HepG2 (cell line): ENCODE results near the gene IQCN. TPM values are rescaled to one million over a fixed set of nuclear protein-coding genes. Genes with fewer than 3 reads are reported as not detected.

ENCODE experiments used
- ARID3A ChIP-seq: IDR thresholded peaks from 2 replicates; pipeline ENCODE4 v1.6.1; 2012; ENCODE audit warnings: low read depth, low read length, improper control_type of control experiment
- CHD4 ChIP-seq: fragments of 200-600 bp; sonication (generic); IDR thresholded peaks from 2 replicates; pipeline ENCODE4 v1.7.0; 2017; ENCODE audit warnings: mild to moderate bottlenecking, low read length, borderline replicate concordance
- DRAP1 ChIP-seq: IDR thresholded peaks from 2 replicates; pipeline ENCODE4 v1.6.1; 2016; ENCODE audit warnings: missing genetic modification reagents, missing compliant biosample characterization
- HMGXB3 ChIP-seq: sonication (generic); formaldehyde crosslinking; IDR thresholded peaks from 2 replicates; pipeline ENCODE4 v1.4.0; 2020; ENCODE audit warnings: missing genetic modification reagents, borderline replicate concordance
- MTA1 ChIP-seq: sonication (generic); formaldehyde crosslinking; IDR thresholded peaks from 2 replicates; pipeline ENCODE4 v1.4.0; 2020; ENCODE audit warnings: missing genetic modification reagents, mild to moderate bottlenecking, borderline replicate concordance
- MTA3 ChIP-seq: sonication (generic); formaldehyde crosslinking; IDR thresholded peaks from 2 replicates; pipeline ENCODE4 v1.4.0; 2020; ENCODE audit warnings: missing genetic modification reagents
- PLRG1 ChIP-seq: fragments of 450-650 bp; conservative IDR thresholded peaks from 2 replicates; pipeline ENCODE4 v1.6.1; 2016
- SRSF9 ChIP-seq: fragments of 200-400 bp; formaldehyde crosslinking; IDR thresholded peaks from 2 replicates; pipeline ENCODE4 v1.6.1; 2018; ENCODE audit warnings: borderline replicate concordance, mild to moderate bottlenecking, low read depth, low read length; ENCODE audit not compliant: insufficient read depth, poor library complexity, severe bottlenecking
- TFDP1 ChIP-seq: IDR thresholded peaks from 2 replicates; pipeline ENCODE4 v1.6.1; 2016; ENCODE audit warnings: missing compliant biosample characterization, missing genetic modification reagents, borderline replicate concordance
- TSC22D2 ChIP-seq: sonication (generic); formaldehyde crosslinking; IDR thresholded peaks from 2 replicates; pipeline ENCODE4 v1.5.1; 2020; ENCODE audit warnings: missing genetic modification reagents, mild to moderate bottlenecking, borderline replicate concordance
- U2AF1 ChIP-seq: fragments of 200-400 bp; formaldehyde crosslinking; optimal IDR thresholded peaks from 2 replicates; pipeline ENCODE3; 2017; ENCODE audit warnings: mild to moderate bottlenecking, low read depth, low read length
- ZNF160 ChIP-seq: sonication (generic); formaldehyde crosslinking; IDR thresholded peaks from 2 replicates; pipeline ENCODE4 v1.8.0; 2022; ENCODE audit warnings: mild to moderate bottlenecking, inconsistent platforms, missing genetic modification reagents
- ZNF205 ChIP-seq: IDR thresholded peaks from 2 replicates; pipeline ENCODE4 v1.6.1; 2018; ENCODE audit warnings: missing biosample characterization, missing genetic modification reagents
- ZNF207 ChIP-seq: fragments of 450-650 bp; IDR thresholded peaks from 2 replicates; pipeline ENCODE4 v1.6.1; 2016; ENCODE audit warnings: antibody characterized with exemption, borderline replicate concordance
- ZNF431 ChIP-seq: sonication (generic); formaldehyde crosslinking; IDR thresholded peaks from 2 replicates; pipeline ENCODE4 v1.9.0; 2022; ENCODE audit warnings: missing genetic modification reagents, low read depth, mild to moderate bottlenecking, borderline replicate concordance
- ZSCAN25 ChIP-seq: sonication (generic); formaldehyde crosslinking; IDR thresholded peaks from 2 replicates; pipeline ENCODE4 v1.8.0; 2022; ENCODE audit warnings: mild to moderate bottlenecking, missing genetic modification reagents
- ZUFSP ChIP-seq: sonication (generic); formaldehyde crosslinking; IDR thresholded peaks from 2 replicates; pipeline ENCODE4 v1.9.0; 2021; ENCODE audit warnings: missing genetic modification reagents, mild to moderate bottlenecking, borderline replicate concordance
- polyA plus RNA-seq, 8 experiments: library from polyadenylated mRNA; depleted of rRNA in 3 of 8; stranded (reverse) in 7 of 8; unstranded in 1 of 8; fragments of >200 nt; fragmentation: Illumina TruSeq in 4 of 8; extraction: Trizol in 4 of 8; gene quantifications; 2 replicates each; pipeline versions ENCODE4 v1.2.1 to v1.2.3, GENCODE V29; 2011 to 2016; ENCODE audit warnings: low read depth in 4 of 8, missing spikeins in 1 of 8, mixed read lengths in 1 of 8; ENCODE audit not compliant: insufficient read depth in 1 of 8
- total RNA-seq, 5 experiments: library from RNA; depleted of rRNA; stranded (reverse); fragments of >200 nt; fragmentation: Illumina TruSeq; extraction: Trizol; gene quantifications; 2 replicates each; pipeline ENCODE4 v1.2.3, GENCODE V29; 2016; ENCODE audit warnings: low read depth in 1 of 5

The IQCN gene
- total and polyA plus RNA-seq, 2 of the 13 experiments (the other 11 are each of a cell fraction or from before 2014, with no cell fraction given), result 0.04 to 0.18 TPM

- TF ChIP-seq TFDP1 (CRISPR knock-in tag), result peak; percentile 69; the same call in 1 of the 2 replicates
- 0 out of 2 replicates have a peak, but pooled peaks have one; percentile 67 for TF ChIP-seq ZSCAN25
- peak; percentile 3; the same call in 1 of the 2 replicates for TF ChIP-seq CHD4
- no peak for TF ChIP-seq SRSF9
- peak; percentile 79 for TF ChIP-seq DRAP1 (CRISPR knock-in tag)
- TF ChIP-seq ZNF205 (CRISPR knock-in tag), result no peak
- no peak for TF ChIP-seq ZNF431 (CRISPR knock-in tag)
- no peak for TF ChIP-seq ZUFSP (CRISPR knock-in tag)
- peak; percentile 67 for TF ChIP-seq U2AF1
- no peak for TF ChIP-seq MTA1 (CRISPR knock-in tag)
- TF ChIP-seq MTA3, result no peak
- TF ChIP-seq HMGXB3, result no peak
- no peak for TF ChIP-seq ARID3A
- TF ChIP-seq ZNF160 (CRISPR knock-in tag), result no peak
- TF ChIP-seq ZNF207, result no peak
- TF ChIP-seq PLRG1, result no peak
- peak; percentile 81; the same call in 1 of the 2 replicates for TF ChIP-seq TSC22D2
Measured at GRCh38 chr19:18279516-18280246, 5.4 kb upstream of the IQCN start (continued).
